Stomach (tissue), 4 donors: Measurements from ENCODE around the gene CATSPER3.

Source experiments
- CTCF ChIP-seq, 7 experiments: fragments of 450-650 bp in 4 of 7; fragments of 200-600 bp in 3 of 7; sonication (generic) in 3 of 7; IDR thresholded peaks; one replicate each; pipeline ENCODE4 v1.5.1; 2016 to 2019; ENCODE audit warnings: antibody characterized with exemption in 7 of 7, control low read depth in 2 of 7, mild to moderate bottlenecking in 1 of 7
- EP300 ChIP-seq: sonication (generic); formaldehyde crosslinking; IDR thresholded peaks from one replicate; pipeline ENCODE4 v1.6.1; 2017; ENCODE audit warnings: antibody characterized with exemption
- POLR2A ChIP-seq, 4 donors: fragments of 450-650 bp; IDR thresholded peaks; one replicate each; pipeline ENCODE4 v1.6.1; 2016; ENCODE audit warnings: antibody characterized with exemption in 4 of 4, control low read depth in 2 of 4, mild to moderate bottlenecking in 1 of 4, moderate library complexity in 1 of 4

GRCh38 chr5:135050244-135050767, 82.6 kb downstream of the CATSPER3 start:
- TF ChIP-seq CTCF (IDR thresholded peaks at IDR 0.05) (no peak), POLR2A (IDR thresholded peaks at IDR 0.05) (no peak), EP300 (no peak)
